HG03135 (cell line): ENCODE data around the gene PIGK.

Experiments used
- ATAC-seq: cut with Tn5 transposase; IDR thresholded peaks from one replicate; pipeline ENCODE4 v1.9.1; 2021; ENCODE audit warnings: mild to moderate bottlenecking, moderate library complexity; ENCODE audit not compliant: unreplicated experiment

Gene PIGK

DNA sequence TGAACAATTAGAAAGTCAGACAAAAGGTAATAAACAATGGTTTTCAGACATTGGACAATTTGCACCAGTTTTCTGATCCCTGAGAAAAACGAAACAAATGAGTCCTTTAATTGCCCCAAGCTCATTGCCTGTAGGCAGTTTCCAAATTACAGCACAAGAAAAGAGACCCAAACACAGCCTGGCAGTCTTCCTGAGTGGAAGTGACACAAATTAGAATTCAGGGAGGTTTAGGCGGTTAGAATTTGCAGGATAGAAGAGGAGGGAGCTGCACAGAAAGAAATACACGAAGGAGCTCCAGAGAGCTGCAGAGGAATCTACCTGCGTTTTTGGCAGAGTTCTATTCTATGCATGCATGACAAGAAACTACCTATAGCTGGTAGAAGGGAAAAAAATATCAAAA, 115.7 kb downstream of the PIGK start:
- ATAC-seq: no peak

DNA sequence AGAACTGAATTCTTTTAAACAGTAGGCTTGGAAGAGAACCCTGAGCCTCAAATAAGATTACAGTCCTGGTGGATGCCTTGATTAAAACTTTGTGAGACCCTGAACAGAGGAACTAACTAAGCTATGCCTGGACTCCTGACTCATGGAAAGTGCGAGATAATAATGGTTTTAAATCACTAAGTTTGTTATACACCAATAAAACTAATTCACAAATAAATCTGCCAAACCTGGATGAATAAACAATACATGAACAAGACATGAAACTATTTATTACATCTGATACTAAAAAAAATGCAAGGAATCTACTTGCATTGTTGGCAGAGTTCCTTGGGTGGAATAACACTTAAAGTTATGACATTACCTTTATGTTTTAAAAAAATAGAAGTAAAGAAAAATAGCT, 118.4 kb downstream of the PIGK start:
- no peak for ATAC-seq

DNA sequence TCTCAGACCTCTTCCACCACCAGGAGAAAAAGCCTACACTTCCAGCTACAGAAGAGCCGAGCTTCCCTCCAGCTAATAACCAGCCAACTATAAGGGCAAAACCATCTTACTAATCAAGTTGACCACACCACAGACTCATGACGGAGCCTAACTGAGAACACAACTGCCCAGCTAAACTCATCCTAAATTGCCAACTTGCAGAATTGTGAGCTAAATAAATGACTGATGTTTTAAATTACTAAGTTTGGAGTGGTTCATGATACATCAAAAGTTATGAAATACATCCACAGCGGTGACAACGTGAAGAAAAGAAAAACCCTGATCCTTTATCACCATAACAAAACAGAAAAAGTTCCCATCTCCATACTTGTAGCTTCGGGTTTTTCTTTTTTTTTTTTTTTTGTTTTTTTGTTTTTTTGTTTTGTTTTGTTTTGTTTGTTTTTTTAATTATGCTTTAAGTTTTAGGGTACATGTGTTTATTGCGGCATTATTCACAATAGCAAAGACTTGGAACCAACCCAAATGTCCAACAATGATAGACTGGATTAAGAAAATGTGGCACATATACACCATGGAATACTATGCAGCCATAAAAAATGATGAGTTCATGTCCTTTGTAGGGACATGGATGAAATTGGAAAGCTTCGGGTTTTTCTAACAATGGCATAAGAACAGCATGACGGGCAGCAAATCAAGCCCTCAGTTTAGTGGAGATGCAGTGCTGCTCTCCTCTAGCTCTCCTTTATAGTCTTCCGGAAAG, 122.6 kb downstream of the PIGK start:
- no peak for ATAC-seq

DNA sequence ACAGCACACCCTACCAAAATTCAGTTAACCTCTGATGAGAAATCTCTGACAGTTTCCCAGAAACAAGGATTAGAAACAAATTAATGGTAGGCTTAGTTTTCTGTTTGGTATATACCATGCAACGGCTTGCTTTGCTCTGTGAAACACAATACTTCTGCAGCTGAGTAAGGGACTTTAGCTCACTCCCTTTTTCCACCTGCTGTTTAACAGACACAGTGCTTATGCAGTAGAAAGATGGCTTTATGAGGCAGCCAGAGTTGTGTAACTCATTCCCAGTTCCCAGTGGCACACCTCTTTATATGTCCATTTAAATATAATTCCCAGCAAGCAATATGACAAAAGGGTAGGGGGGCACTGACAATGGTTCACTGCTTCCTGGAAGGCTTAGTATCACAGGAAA, 124.0 kb downstream of the PIGK start:
- ATAC-seq: no peak

DNA sequence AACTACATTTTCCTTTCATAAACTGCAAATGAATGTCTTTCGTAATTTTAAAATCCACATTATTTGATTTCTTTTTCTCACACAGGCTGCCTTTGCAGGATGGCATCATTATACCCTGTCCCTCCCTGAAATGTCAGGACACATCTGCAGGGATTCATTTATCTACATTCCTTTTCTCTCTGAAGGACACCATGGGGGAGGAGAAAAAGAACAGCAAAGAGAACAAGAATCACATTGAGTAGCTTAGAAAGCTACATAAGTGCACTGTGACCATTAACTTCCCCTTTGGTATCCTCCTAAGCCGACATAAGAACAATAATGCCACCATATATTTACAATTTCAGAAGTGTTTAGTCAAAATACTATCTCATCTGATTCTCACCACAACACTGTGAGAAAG, 129.5 kb downstream of the PIGK start:
- ATAC-seq: no peak

DNA sequence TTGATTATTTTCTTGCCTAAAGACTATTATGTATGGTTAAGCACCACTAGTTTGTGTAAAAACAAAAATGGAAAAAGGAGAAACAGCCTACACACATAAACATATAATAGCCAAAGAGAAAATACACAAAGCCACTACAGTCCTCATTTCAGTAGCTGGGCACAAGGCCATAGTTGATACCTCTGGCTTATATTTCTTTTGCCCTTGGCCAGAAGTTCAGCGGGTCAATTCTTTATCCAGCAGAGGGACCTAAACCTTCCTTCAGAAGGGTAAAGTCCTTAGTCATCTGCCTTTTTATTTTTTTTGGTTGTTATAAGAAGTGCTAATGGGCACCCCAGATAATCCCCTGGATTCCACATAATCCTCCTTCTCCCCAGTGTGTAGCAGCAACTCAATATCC, 134.1 kb downstream of the PIGK start:
- ATAC-seq: no peak

DNA sequence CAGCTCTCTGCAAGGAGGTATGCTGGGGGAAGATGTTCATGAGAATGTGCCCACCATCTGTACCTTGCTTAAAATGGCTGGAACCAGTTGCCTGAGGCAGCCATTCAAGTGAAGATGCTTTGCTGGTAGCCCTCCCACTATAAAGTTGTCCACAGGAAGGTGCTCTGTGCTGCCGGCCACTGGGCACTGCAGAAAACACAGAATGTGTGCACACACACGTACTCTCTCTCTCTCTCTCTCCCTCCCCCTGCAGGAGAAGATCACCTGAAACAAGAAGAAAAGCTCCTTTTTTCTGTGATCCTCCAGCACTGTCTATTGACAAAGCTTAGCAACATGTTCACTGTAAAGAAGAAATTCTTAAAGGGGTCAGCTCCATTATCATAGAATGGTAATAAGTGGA, 134.8 kb downstream of the PIGK start:
- no peak for ATAC-seq

DNA sequence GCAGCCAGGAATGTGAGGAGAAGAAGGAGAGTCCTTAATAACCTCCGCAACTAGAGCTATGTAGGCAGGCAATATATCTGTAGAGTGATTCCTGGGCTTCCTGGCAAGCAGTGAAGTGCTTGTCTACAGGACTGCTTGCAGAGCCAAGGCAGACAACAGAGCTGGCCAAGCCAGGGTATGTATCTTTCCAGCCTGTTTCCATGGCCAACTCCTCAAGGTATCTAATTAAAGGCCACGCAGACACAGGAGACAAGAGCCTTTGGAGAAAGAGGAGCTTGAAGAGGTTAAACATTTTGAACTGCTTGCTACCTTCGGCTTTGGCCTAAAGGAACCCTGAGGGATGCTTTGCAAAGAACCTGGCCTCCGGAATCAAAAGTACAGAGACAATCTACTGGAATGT, 137.4 kb downstream of the PIGK start:
- ATAC-seq: no peak

DNA sequence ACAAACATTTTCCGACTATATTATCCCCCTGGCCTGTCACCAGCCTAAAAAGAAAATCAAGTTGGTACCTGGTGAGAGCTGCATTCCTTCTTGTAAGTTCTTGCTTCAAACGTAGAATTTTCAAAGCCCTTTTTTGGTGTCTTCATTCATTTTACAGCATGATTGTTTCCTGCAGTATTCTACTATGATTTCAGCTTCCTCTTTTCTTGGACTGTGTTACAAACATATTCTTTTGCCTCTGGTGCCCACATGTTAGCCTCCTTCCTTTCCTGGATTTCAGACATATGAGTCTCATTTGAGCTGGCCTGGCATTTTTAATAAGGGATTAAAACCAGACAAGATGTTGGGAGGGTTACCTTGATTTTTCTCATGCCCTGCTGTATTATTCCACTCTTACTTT, 142.5 kb downstream of the PIGK start:
- no peak for ATAC-seq

DNA sequence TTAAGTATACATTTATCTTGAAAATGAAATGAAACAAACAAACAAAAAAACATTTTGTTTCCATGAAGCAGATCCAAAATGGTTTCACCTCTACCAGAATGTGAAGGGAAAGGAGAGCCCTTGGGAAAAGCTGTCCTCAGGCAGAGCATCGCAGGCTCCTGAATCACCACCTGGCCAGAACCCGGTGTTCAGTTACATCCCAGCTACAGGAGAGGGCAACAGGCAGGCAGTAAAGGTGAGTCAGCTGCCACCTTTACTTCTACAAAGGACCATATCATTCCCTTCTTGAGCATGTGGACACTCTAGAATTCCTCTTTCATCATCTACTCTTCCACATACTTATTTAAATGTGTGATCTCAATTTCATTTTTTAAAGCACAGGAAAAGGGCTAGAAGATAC, 151.2 kb downstream of the PIGK start:
- no peak for ATAC-seq

DNA sequence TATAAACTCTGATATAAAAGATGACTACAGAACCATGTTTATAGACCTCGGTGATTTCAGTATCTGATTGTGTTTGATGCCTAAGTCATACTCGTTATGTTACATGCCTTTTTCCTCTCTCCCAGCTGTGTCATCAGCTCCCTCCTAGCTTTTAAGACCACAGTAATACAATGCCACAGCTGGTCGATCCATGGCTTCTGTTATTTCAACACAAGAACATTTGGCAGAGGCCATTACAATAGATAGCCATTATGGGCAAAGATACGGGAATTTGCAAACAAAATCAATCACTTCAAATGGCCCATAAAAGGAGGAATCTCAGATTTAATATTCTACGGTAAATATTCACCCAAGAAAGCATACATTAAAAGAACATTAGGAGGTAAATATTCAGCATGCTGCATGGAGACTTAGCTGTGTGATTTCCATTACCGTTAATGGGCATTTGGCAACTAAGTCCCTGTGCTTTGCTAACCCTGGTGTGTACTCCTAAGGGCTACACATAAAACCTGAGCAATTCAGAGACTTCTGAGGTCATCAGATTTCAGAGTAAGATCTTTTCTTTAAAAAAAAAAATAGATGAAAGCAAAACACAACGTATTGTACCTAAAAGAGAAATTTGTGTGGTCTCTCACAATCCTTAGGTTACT, 153.4 kb downstream of the PIGK start:
- ATAC-seq: no peak

DNA sequence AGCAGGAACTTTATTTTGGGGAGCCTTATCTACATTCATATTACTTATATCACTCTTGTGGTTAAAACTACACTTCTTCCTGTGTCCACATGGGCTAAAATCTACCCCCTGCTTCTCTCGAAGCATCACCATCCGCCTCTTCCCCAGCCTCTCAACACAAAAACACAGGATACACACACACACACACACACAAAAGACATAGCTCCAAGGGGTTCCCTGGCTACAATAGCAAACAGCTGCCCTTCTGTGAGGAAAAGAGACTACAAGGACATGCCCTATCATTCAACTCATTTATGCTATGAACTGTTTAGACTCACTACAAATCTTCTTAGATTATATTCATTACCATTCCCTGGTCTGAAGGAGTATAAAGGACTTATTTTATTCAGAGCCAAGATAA, 155.0 kb downstream of the PIGK start:
- ATAC-seq: no peak

DNA sequence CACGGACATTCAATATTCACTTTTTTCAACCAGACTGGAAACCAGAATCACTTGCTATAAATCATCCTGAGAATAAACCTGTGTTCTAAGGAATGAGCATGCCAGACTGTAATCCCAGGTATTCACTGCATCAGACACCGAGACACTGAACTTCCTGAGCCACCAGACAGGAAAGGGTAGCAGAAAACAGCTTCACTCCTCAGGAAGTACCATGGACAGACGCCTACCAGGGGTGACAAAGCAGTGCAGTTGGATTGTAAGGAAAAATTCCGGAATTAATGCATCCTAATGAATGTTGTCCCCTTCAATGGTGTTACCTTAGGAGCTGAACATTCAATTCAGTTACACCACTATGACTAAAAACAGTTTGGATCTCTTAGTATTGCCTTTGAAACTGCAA, 156.1 kb downstream of the PIGK start:
- ATAC-seq: no peak

DNA sequence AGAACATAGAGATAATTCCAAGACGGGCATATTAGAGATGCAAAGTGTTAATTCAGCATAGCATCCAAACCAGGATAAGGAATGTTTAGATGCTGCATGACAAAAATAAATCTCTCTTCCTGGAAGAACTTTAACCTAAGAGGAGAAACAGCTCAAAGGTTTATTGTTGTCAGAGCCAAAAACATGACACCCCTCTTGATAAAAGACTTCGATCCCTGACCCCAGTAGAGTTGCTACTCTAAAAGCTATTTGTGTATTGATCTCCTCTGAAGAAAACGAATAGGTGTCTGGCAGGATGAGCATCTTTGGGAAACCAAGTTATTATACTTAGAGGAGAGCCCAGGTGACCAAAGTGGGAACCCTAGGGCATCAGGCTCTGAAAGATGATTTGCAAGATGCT, 158.1 kb downstream of the PIGK start:
- ATAC-seq: no peak

DNA sequence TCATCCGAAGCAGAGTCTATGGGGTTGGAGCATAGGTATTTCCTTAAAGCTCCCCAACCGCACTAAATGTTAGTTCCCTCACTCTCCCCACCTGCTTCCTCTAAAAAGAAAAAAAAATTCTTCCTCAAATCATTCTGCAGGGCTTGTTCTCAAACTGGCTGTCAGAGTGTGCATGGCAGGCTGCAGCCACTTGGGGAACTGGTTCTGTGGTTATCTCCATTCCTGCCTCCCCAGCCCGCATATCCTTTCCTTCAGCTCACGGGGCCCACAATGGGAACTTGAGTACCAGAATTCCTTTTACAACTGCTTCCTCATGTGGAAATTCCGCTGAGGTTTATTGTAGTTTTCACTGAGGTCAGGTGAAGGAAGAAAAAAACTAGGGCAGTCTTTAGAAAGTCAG, 159.2 kb downstream of the PIGK start:
- no peak for ATAC-seq

DNA sequence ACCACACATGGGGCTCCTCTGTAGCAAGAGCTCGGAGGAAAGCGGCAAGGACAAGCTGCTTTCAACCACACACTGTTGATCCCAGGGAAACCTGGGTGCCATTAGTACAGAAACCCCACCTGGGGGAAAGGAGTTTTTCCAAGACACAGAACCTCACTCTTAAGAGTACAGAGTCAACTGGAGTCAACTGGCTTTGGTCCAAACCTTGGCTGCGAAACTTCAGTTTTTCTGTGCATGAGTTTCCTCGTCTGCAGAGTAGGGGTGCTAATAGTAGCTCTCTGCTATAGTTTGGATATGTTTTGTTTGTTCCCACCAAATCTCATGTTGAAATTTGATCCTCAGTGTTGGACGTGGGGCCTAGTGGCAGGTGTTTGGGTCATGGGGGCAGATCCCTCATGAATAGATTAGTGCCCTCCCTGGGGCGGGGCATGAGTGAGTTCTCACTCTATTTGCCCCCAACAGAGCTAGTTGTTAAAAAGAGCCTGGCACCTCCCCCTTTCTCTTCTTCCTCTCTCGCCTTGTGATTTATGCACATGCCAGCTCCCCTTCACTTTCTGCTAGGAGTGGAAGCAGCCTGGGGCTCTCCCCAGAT, 161.1 kb downstream of the PIGK start:
- no peak for ATAC-seq

DNA sequence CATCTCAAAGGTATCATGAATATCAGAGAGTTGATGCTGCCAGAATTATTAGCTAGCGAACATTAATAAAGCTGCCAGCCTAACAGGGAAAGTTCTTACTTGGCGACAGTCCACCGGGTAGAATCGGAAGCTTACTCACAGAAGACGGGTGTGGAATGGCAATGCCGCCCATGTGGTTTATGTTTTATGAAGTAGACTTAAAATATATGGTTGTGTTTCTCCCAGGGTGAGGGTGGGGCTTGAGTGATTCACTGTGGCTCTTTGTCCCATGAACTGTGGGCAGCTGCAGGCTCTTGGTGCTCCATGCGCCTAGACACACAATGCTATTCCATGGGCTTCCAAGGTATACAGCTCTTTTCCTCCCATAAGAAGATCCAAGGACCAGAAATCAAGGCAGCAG, 162.7 kb downstream of the PIGK start:
- no peak for ATAC-seq

DNA sequence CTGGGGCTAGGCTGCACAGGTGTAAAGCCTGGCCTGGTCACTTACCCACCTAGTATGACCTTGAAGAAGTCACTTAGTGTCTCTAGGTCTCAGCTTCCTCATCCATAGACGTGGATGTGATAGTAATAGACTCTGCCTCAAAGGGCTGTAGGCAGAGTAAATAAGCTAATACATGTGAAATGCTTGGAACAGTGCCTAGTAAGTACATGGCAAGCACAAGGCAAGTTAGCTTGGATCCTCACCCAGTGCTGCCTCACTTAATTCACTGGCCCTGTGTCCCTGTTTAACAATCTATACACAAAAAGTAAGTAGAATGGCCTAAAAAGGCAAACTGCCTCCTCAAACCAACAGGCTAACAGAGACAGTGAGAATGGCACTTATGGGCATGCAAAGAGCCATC, 167.8 kb downstream of the PIGK start:
- no peak for ATAC-seq

DNA sequence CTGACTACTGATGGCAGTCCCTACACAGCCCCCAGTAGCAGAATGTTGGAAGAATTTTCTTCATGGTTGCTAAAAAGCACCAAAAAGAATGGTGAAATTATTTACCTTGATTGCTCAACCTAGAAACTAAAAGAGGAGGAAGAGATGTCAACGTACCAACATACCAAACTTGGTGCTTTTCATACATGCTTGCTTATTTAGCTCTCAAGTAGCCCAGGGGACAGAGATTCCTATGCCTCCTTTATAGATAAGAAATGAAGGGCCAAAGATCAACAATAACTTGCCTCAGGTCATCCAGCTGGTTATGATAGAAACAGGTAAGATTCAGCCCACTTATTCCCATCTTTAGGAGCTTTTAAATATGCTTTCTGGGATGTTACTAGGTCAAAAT, 170.6 kb downstream of the PIGK start:
- no peak for ATAC-seq

DNA sequence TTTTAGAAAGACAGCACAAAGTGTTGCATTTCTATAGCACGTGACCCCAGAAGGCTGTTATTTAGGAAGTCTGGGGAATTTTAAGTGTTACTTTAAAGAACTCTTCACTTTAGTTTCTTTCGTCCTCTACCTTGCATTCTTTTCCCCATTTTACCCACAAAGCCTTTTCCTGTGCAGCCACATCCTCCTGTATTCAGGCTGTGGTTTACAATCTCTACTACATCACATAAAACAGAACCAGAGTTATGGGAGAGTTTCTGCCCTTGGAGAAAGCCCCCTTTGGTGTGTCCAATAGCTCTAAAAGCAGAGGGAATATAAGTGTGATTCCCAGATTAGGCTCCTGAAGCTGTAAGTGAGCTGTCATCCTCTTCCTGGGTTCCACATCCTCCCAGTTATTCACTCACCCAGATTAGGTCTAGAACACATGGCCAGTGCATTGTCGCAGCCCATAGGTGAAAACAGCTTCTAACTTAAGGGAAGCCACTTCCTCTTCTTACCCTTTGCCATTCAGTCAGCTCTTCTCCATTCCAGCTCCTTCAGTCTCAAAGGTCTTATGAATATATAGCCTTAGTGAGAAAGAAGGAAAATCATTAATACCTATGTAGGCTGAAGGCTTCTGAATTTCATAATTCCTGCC, 171.1 kb downstream of the PIGK start:
- no peak for ATAC-seq

DNA sequence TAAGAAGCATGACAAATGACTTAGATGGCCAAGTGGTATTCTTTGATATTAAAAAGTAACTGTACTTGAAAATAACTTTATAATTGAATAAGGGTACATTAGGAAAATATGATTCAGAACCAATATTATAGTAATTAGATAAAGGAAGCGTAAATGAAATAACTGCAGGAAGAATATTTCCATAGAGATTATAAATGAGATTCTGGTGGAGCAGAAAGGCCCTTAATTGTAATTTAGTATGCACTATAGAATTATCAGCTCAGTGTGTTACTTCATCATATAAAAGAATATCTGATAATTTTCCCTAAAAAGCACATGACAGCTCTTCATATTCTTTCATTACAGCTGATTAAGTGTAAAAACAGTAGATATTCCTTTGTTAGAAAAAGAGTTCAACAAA, 171.7 kb downstream of the PIGK start:
- ATAC-seq: no peak
